WI38 (cell line): ENCODE data around the gene PIN4.

ENCODE experiments used
- H3K4me3 ChIP-seq: 2 replicates; pipeline ENCODE4 v1.5.1; 2011; ENCODE audit warnings: low read depth, mild to moderate bottlenecking, control low read depth, low read length
- CTCF ChIP-seq: IDR thresholded peaks from 2 replicates; pipeline ENCODE4 v1.5.1; 2012; ENCODE audit warnings: low read depth, mild to moderate bottlenecking, control low read depth, low read length

Gene PIN4

GRCh38 chrX:72142094-72142793 lies 39.3 kb upstream of the PIN4 start:
- TF ChIP-seq CTCF: no peak

DNA sequence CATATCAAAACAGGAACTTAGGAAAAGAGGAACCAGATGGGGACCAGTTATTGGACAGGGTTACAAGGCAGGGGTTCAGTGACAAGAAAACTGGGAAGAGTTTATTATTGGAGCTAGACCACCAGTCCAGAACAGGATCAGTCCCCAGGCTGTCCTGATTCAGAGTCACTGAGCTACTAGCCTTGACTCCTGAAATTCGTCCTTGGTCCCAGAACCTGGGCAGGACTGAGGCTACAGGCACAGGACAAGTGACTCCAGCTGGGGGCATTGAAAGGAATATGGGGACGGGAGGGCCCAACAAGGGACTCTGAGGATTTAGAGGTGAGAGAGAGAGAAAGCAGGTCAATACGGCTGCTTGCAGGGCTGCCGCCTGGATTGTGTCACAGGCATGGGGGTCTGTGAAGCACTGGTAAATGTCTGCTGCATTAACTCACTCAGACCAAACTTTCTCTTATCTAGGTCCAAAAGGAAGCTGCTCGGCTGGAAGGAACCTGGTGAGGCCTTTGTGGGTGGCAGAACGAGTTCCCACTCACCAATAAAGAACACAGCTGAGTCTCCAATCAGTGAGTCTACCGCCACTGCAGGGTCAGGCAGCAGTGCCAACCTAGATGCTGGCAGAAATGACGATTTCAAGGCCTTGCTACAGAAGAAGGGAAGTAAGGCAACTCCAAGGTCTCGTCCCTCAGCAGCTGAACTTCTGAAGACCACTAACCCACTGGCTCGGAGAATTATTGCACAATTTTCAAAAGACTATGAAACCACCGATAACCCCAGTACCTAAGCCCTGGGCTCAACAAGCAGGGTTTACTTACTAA lies 38.6 kb upstream of the PIN4 start:
- H3K4me3 ChIP-seq: no peak overlapping the region
- no peak for TF ChIP-seq CTCF

More at GRCh38 chrX:72142094-72142793, 39.3 kb upstream of the PIN4 start:
- no peak overlapping the region for H3K4me3 ChIP-seq

- no peak for TF ChIP-seq CTCF
- H3K4me3 ChIP-seq: no peak overlapping the region
These were observed 38.0 kb upstream of the PIN4 start for GRCh38 chrX:72143609-72143907.

DNA sequence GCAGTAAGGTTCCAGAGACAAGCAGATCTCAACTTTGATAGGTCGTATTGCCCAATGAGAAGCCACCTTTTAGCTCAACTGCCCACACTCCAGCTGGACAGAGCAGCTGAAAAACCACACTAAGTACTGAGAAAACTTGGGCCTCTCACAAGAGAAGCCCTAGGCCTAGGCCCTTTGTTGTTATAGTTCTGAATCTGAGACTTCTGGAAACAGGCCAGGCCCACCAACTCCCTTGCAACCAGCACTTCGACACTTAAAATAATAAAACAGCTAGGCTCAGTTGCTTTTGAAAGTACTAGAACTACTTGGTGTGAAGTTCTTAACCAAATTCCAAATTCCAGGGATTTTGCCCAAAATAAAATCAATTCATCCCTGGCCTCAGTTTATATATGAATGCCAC lies 36.4 kb upstream of the PIN4 start:
- H3K4me3 ChIP-seq: no peak overlapping the region
- TF ChIP-seq CTCF: no peak

DNA sequence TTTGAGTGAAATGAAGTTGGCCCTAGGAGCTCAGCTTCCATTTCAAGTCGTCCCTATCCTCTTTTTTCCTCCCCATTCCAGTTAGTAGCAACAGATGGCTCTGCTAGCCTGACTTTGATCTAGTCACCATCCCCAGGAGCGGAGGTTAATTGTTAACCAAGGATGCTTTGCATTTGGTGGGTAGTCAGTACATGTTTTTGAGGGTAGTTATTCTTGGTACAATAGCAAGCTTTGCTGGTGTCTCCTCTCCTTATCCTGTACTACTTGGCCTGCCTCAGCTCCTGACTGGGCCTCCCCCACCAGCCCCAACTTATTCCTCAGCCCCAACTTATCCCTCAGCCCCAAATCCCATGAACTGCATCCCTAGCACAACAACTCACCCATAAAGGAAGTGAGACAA lies 35.0 kb upstream of the PIN4 start:
- H3K4me3 ChIP-seq: no peak overlapping the region
- no peak for TF ChIP-seq CTCF

DNA sequence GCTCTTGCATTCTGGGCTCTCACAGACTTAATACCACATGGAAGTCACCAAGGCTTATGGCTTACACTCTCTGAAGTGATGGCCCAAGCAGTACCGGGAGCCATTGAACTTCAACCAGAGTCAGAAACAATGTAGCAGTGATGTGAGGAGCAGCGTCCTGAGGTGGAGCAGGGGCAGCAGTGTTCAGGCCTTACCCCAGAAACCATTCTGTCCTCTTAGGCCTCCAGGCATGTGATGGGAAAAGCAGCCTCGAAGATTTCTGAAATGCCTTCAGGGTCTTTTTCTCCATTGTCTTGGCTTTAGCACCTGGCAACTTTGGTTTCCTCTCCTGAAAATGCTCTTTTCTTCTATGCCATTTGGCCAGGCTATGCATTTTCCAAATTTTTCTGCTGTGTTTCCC lies 22.8 kb upstream of the PIN4 start:
- TF ChIP-seq CTCF: no peak
- no peak overlapping the region for H3K4me3 ChIP-seq

DNA sequence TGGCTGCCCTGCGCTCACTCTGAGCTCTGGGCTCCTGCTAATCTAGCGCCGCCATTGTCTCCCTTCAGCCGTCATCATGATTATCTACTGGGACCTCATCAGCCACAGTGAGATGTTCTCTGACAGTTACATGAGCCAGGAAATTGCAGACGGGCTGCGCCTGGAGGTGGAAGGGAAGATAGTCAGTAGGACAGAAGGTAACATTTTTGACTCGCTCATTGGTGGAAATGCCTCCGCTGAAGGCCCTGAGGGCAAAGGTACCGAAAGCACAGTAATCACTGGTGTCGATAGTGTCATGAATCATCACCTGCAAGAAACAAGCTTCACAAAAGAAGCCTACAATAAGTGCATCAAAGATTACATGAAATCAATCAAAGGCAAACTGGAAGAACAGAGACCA lies 21.8 kb upstream of the PIN4 start:
- no peak for TF ChIP-seq CTCF

More for the DNA sequence above, 21.8 kb upstream of the PIN4 start:
- no peak overlapping the region for H3K4me3 ChIP-seq
